HepG2 (cell line): ENCODE data around the gene DLG4. TPM values are rescaled to one million over a fixed set of nuclear protein-coding genes. Genes with fewer than 3 reads are reported as not detected.

ENCODE experiments used
- ARID2 ChIP-seq: sonication (generic); formaldehyde crosslinking; IDR thresholded peaks from 2 replicates; pipeline ENCODE4 v1.8.1; 2022; ENCODE audit warnings: mild to moderate bottlenecking, missing genetic modification reagents, borderline replicate concordance
- ATRX ChIP-seq: sonication (generic); formaldehyde crosslinking; IDR thresholded peaks from 2 replicates; pipeline ENCODE4 v1.4.0; 2020; ENCODE audit warnings: missing genetic modification reagents, borderline replicate concordance
- ETV5 ChIP-seq: IDR thresholded peaks from 2 replicates; pipeline ENCODE4 v1.6.1; 2018; ENCODE audit warnings: missing biosample characterization, missing genetic modification reagents, inconsistent platforms, borderline replicate concordance
- HOXA5 ChIP-seq: sonication (generic); formaldehyde crosslinking; IDR thresholded peaks from 2 replicates; pipeline ENCODE4 v1.4.0; 2020; ENCODE audit warnings: missing genetic modification reagents
- NR1H2 ChIP-seq: sonication (generic); formaldehyde crosslinking; IDR thresholded peaks from 2 replicates; pipeline ENCODE4 v1.8.1; 2022; ENCODE audit warnings: low read depth, missing genetic modification reagents, borderline replicate concordance
- PATZ1 ChIP-seq: sonication (generic); formaldehyde crosslinking; IDR thresholded peaks from 2 replicates; pipeline ENCODE4 v1.4.0; 2020; ENCODE audit warnings: missing genetic modification reagents
- POLR2AphosphoS2 ChIP-seq: IDR thresholded peaks from 2 replicates; pipeline ENCODE4 v1.6.1; 2011; ENCODE audit warnings: low read depth, low read length, improper control_type of control experiment
- RXRB ChIP-seq: IDR thresholded peaks from 2 replicates; pipeline ENCODE4 v1.6.1; 2016; ENCODE audit warnings: borderline replicate concordance, missing genetic modification reagents, missing compliant biosample characterization
- SRF ChIP-seq: IDR thresholded peaks from 2 replicates; pipeline ENCODE4 v1.6.1; 2011; ENCODE audit warnings: mild to moderate bottlenecking, low read depth, low read length, moderate library complexity
- ZFP82 ChIP-seq: sonication (generic); formaldehyde crosslinking; IDR thresholded peaks from 2 replicates; pipeline ENCODE4 v1.5.1; 2020; ENCODE audit warnings: mild to moderate bottlenecking, missing genetic modification reagents, borderline replicate concordance
- ZNF407 ChIP-seq: sonication (generic); formaldehyde crosslinking; IDR thresholded peaks from one replicate; pipeline ENCODE4 v1.5.1; 2020; ENCODE audit warnings: mild to moderate bottlenecking, missing genetic modification reagents; ENCODE audit errors: not compliant biosample characterization
- polyA plus RNA-seq, 8 experiments: library from polyadenylated mRNA; depleted of rRNA in 3 of 8; stranded (reverse) in 7 of 8; unstranded in 1 of 8; fragments of >200 nt; fragmentation: Illumina TruSeq in 4 of 8; extraction: Trizol in 4 of 8; gene quantifications; 2 replicates each; pipeline versions ENCODE4 v1.2.1 to v1.2.3, GENCODE V29; 2011 to 2016; ENCODE audit warnings: low read depth in 4 of 8, missing spikeins in 1 of 8, mixed read lengths in 1 of 8; ENCODE audit not compliant: insufficient read depth in 1 of 8
- total RNA-seq, 5 experiments: library from RNA; depleted of rRNA; stranded (reverse); fragments of >200 nt; fragmentation: Illumina TruSeq; extraction: Trizol; gene quantifications; 2 replicates each; pipeline ENCODE4 v1.2.3, GENCODE V29; 2016; ENCODE audit warnings: low read depth in 1 of 5
- TF ChIP-seq, protein P1 (sequence below): sonication (generic); formaldehyde crosslinking; IDR thresholded peaks from 2 replicates; pipeline ENCODE4 v1.4.0; 2020; ENCODE audit warnings: missing genetic modification reagents, borderline replicate concordance
- TF ChIP-seq, protein P2 (sequence below): sonication (generic); formaldehyde crosslinking; IDR thresholded peaks from 2 replicates; pipeline ENCODE4 v1.5.0; 2020; ENCODE audit warnings: missing genetic modification reagents

The DLG4 gene
- total and polyA plus RNA-seq, 2 of the 13 experiments (the other 11 are each of a cell fraction or from before 2014, with no cell fraction given): 0.71 to 4.3 TPM

DNA sequence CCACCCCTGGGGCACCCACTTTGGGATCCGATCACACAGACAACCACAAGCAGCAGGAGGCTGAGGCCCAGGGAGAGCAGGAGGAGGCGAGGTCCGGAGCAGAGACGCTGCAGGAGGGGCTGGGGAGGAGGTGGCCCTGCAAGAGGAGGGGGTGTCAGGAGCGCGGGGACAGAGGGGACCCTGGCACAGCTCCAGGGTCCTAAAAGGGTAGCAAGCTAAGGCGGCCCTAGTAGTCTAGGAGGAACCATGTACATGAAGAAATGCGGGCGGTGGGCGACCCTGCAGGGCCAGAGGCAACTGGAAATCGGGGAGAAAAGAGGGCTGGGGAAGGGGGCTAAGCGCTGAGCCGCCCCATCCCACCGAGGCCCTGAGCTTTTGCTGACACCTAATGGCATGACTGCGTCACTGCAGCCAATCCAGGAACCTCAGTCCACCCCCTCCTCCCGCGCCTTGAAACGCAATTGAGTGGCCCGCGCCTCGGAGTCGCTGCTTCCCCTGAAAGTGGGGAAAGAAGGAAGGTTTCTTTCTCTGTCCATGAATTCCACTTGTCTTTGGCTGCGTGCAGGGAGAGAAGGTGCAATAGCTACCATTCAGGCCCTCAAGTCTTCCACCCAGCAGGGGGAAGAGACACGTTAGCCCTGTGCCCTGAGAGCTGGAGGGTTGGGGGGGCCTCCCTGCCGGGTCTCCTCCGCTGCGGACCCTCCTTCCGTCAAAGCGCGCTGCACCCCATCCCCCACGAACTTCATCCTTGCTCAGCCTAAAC is 42.3 kb downstream of the DLG4 start (continued):
- TF ChIP-seq ZNF407: no peak
- no peak for TF ChIP-seq RXRB (CRISPR knock-in tag)
- TF ChIP-seq SRF: no peak
- no peak for TF ChIP-seq HOXA5 (CRISPR knock-in tag)
- peak; percentile 18; the same call in 1 of the 2 replicates for TF ChIP-seq ETV5 (CRISPR knock-in tag)
- TF ChIP-seq ATRX: no peak
- TF ChIP-seq POLR2AphosphoS2: no peak
- TF ChIP-seq, protein P1, sequence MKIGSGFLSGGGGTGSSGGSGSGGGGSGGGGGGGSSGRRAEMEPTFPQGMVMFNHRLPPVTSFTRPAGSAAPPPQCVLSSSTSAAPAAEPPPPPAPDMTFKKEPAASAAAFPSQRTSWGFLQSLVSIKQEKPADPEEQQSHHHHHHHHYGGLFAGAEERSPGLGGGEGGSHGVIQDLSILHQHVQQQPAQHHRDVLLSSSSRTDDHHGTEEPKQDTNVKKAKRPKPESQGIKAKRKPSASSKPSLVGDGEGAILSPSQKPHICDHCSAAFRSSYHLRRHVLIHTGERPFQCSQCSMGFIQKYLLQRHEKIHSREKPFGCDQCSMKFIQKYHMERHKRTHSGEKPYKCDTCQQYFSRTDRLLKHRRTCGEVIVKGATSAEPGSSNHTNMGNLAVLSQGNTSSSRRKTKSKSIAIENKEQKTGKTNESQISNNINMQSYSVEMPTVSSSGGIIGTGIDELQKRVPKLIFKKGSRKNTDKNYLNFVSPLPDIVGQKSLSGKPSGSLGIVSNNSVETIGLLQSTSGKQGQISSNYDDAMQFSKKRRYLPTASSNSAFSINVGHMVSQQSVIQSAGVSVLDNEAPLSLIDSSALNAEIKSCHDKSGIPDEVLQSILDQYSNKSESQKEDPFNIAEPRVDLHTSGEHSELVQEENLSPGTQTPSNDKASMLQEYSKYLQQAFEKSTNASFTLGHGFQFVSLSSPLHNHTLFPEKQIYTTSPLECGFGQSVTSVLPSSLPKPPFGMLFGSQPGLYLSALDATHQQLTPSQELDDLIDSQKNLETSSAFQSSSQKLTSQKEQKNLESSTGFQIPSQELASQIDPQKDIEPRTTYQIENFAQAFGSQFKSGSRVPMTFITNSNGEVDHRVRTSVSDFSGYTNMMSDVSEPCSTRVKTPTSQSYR: peak; percentile 41; the same call in 1 of the 2 replicates
- no peak for TF ChIP-seq NR1H2 (CRISPR knock-in tag)
- peak; percentile 75 for TF ChIP-seq PATZ1 (CRISPR knock-in tag)
- TF ChIP-seq ARID2: no peak
- peak; percentile 88; the same call in 1 of the 2 replicates for TF ChIP-seq ZFP82 (CRISPR knock-in tag)
- TF ChIP-seq, protein P2, sequence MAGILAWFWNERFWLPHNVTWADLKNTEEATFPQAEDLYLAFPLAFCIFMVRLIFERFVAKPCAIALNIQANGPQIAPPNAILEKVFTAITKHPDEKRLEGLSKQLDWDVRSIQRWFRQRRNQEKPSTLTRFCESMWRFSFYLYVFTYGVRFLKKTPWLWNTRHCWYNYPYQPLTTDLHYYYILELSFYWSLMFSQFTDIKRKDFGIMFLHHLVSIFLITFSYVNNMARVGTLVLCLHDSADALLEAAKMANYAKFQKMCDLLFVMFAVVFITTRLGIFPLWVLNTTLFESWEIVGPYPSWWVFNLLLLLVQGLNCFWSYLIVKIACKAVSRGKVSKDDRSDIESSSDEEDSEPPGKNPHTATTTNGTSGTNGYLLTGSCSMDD (CRISPR knock-in tag): no peak
